Type B pancreatic cell (in vitro differentiated cells): Measurements from ENCODE around the gene ELFN1. TPM values are rescaled to one million over a fixed set of nuclear protein-coding genes. Genes with fewer than 3 reads are reported as not detected.

Experiments
- DNase-seq: peaks from one replicate; pipeline ENCODE4 v3.0.0; 2021; ENCODE audit warnings: mixed read lengths; ENCODE audit not compliant: unreplicated experiment; ENCODE audit errors: extremely low spot score
- H3K27ac Mint-ChIP-seq: 2 replicates; pipeline ENCODE4 v1.8.0; 2021; ENCODE audit warnings: mild to moderate bottlenecking, mixed read lengths
- H3K27me3 Mint-ChIP-seq: 2 replicates; pipeline ENCODE4 v1.8.0; 2021; ENCODE audit warnings: mixed read lengths
- H3K36me3 Mint-ChIP-seq: 2 replicates; pipeline ENCODE4 v1.8.0; 2021; ENCODE audit warnings: mixed read lengths
- H3K4me1 Mint-ChIP-seq: one replicate; pipeline ENCODE4 v1.8.0; 2021; ENCODE audit warnings: mixed read lengths; ENCODE audit not compliant: unreplicated experiment
- H3K4me3 Mint-ChIP-seq: 2 replicates; pipeline ENCODE4 v1.8.0; 2021; ENCODE audit warnings: mild to moderate bottlenecking, mixed read lengths
- H3K9me3 Mint-ChIP-seq: 2 replicates; pipeline ENCODE4 v1.8.0; 2021; ENCODE audit warnings: mixed read lengths
- CTCF ChIP-seq: fragments of 200-600 bp; sonication (generic); conservative IDR thresholded peaks from 2 replicates; pipeline ENCODE4 v1.5.0; 2021; ENCODE audit warnings: antibody characterized with exemption, mild to moderate bottlenecking
- total RNA-seq: library from RNA; stranded (reverse); gene quantifications from 2 replicates; pipeline ENCODE4 v1.2.1, GENCODE V29; 2021; ENCODE audit warnings: low replicate concordance

ELFN1 gene
- total RNA-seq, 1 donor from 2014 or later: 5.8 TPM

DNA sequence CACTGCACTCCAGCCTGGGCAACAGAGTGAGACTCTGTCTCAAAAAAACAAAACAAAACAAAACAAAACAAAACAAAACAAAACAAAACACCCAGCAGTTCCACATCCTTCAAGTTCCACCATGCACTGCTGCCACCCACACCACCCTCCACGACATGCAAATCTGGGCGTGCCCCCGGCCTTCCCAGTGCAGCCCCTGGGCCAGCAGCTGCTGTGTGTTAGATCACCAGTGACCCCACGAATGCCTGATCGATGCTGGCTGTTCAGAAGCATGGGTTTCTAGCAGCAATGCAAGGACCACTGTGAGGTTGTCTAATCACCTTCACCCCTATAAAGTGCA is 36.3 kb downstream of the ELFN1 start:
- Mint-ChIP-seq H3K4me1 (no peaks in the 10 kb centered on the region), H3K27me3 (peaks cover 8% of the 10 kb centered on the region), H3K4me3 (no peak overlapping the region), H3K27ac (no peak overlapping the region), H3K9me3 (peaks cover 5% of the 10 kb centered on the region), H3K36me3 (peaks cover 4% of the 10 kb centered on the region)
- TF ChIP-seq CTCF: no peak
- peak; percentile 63 for DNase-seq

DNA sequence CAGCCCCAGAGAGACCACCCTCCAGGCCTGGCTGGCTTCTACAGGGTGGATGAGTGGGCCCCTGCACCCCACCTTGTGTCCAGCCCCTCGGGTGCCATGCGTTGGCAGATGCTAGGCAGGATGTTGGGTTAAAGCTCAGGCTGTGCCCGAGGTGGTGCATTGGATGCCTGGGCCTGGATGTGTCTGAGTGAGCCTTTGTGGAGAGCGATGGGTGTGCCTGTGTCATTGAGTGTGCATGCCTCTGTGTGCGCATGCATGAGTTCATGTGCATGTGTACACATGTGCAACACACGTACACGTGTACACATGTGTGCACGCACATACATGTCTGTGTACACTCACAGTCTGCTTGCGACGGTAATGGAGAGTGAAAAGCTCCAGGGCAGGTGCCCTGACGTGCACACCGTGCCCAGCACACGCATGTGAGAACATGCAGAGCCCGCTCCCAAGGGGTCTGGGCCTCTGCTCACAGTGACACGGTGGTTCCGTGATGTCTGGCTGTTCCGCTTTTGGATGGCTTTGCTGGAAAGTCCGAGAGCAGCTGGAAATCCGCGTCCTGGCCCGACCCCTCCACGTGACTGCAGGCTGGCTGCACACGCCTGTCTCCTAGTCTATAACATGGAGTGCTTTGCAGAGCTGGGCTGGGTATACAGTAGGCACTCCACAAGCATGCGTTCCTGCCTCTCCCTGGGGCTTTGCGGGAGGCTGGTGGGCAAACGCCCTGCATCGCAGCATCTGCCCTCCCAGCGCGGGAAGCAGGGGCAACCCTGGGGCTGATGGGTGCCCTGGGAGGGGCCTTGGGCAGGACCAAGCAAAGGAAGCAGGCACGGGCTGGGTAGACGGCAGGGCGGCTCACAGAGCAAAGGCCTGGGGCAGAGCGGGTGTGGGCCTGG is 36.9 kb downstream of the ELFN1 start:
- H3K27ac Mint-ChIP-seq: no peak overlapping the region
- H3K4me1 Mint-ChIP-seq: no peaks in the 10 kb centered on the region
- peaks cover 8% of the 10 kb centered on the region for H3K27me3 Mint-ChIP-seq
- TF ChIP-seq CTCF: no peak
- H3K9me3 Mint-ChIP-seq: peaks cover 5% of the 10 kb centered on the region
- H3K4me3 Mint-ChIP-seq: no peak overlapping the region
- peak; percentile 61 for DNase-seq
- peaks cover 4% of the 10 kb centered on the region for H3K36me3 Mint-ChIP-seq

GRCh38 chr7:1707756-1708595 is 37.9 kb downstream of the ELFN1 start:
- TF ChIP-seq CTCF: peak; percentile 38
- H3K9me3 Mint-ChIP-seq: peaks cover 2% of the 10 kb centered on the region
- H3K4me3 Mint-ChIP-seq: no peak overlapping the region
- peaks cover 3% of the 10 kb centered on the region for H3K4me1 Mint-ChIP-seq
- H3K36me3 Mint-ChIP-seq: peaks cover 4% of the 10 kb centered on the region
- no peak overlapping the region for H3K27ac Mint-ChIP-seq
- H3K27me3 Mint-ChIP-seq: peaks cover 8% of the 10 kb centered on the region
- peak; percentile 60 for DNase-seq

GRCh38 chr7:1708596-1709251 is 38.6 kb downstream of the ELFN1 start:
- TF ChIP-seq CTCF: no peak
- Mint-ChIP-seq H3K27ac (no peak overlapping the region), H3K27me3 (peaks cover 5% of the 10 kb centered on the region), H3K4me3 (no peak overlapping the region), H3K36me3 (peaks cover 4% of the 10 kb centered on the region), H3K9me3 (no peaks in the 10 kb centered on the region), H3K4me1 (peaks cover 8% of the 10 kb centered on the region)
- DNase-seq: no peak

DNA sequence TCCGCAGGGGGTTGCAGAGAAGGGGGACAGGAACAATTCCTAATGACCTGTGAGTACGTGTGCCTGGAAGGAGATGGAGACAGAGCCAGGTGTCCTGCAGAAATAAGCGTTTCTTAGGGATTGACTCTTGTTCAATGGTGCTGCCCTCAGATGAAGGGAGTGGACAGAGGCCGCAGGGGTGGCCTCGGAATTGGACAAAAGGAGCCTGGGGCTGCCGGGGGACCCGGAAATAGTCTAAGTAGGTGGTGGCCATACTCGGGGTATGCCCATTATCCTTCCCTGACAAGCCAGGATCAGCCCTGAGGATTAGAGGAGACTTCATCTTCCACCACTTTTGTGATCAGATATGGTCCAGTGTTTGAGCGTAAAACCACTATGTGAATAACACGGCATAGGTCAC is 39.2 kb downstream of the ELFN1 start:
- no peak for TF ChIP-seq CTCF
- H3K4me3 Mint-ChIP-seq: no peak overlapping the region
- H3K4me1 Mint-ChIP-seq: peaks cover 13% of the 10 kb centered on the region
- no peaks in the 10 kb centered on the region for H3K9me3 Mint-ChIP-seq
- DNase-seq: no peak
- H3K27me3 Mint-ChIP-seq: peaks cover 5% of the 10 kb centered on the region
- no peak overlapping the region for H3K27ac Mint-ChIP-seq
- peaks cover 4% of the 10 kb centered on the region for H3K36me3 Mint-ChIP-seq
